Activated CD4-positive, alpha-beta T cell treated with anti-CD3 and anti-CD28 coated beads for 48 hours (primary cell): ENCODE results near the gene GDF15.
A peak's percentile ranks its signal among the peaks of the same experiment; 100 is the strongest.
"Not testable (repeated sequence)": the region's sequence is repeated elsewhere in the genome, so short reads cannot be mapped to it uniquely, and the experiment has no call there.

Experiments
- DNase-seq: peaks from one replicate; pipeline ENCODE4 v3.0.0-alpha.2; 2020

The GDF15 gene

GRCh38 chr19:18364277-18364825 is 21.6 kb upstream of the GDF15 start:
- not testable (repeated sequence) for DNase-seq

GRCh38 chr19:18364826-18365528 is 21.0 kb upstream of the GDF15 start:
- no peak for DNase-seq

DNA sequence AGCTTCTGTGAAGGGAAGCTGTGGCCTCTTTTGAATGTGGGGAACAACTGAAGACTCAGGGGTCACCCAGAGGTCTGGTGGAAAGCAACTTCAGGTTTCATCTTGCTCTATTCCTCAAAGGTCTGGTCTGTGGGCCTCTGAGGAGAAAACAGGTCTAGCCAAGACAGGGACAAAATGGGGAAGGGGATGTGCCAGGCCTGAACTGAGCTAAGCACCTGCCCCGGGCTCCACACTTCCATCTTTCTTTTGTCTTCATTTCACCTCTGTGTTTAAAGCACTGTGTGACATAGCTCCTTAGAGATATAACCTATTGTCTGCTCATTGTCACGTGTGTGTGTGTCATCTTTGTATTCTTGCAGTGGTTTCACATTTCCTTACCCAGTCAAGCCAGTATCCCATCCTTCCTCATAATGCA is 19.9 kb upstream of the GDF15 start:
- DNase-seq: no peak

GRCh38 chr19:18368504-18369222 is 17.3 kb upstream of the GDF15 start:
- no peak for DNase-seq

- DNase-seq: no peak
Observed at GRCh38 chr19:18373407-18373891, 12.5 kb upstream of the GDF15 start.

DNA sequence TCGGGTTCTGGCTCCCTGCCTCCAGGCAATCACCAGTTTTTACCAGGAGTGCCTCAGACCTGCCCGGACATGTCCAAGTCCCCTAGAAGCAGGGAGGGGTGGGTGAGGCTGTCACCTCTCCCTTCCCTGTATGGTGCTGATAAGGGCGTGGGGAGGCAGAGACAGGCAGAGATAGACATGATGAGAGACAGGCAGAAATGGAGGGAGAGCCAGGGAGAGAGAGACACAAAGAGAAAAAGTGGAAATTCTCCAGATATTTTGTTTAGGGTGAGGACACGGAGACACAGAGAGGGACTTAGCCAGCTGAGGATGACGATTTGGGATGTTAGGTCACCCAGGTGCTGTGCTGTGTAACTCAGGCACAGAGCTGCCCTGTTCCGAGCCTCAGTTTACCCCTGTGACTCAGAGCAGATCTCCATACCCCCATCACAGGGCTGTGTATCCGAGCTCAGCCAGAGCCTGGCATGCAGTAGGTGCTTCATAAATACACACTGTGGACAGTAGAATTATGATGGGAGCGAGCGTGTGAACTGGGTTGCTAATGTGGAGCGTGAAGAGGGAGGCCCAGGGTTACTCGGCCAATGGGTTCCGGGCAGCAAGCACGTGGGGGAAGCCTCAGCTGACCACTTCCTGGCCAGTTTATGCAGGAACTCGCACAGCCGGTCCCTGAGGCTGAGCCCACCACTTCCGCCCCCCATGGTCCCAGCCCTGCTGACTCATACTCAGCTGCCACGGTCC is 11.9 kb upstream of the GDF15 start:
- peak; percentile 58 for DNase-seq

DNA sequence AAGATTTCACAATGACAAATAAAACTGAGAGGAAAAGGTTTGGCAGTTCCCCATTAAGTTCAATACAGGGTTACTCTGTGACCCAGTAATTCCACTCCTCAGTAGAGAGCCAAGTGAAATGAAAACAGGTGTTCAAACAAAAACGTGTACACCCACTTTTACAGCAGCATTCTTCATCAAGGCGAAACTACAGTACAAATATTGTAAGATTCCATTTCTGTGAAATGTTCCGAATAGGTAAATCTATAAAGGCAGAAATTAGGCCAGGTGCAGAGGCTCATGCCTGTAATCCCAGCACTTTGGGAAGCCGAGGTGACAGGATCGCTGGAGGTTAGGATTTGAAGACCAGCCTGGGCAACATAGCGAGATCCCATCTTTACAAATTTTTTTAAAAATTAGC is 8.9 kb upstream of the GDF15 start:
- DNase-seq: no peak

GRCh38 chr19:18379803-18380747 is 5.9 kb upstream of the GDF15 start:
- DNase-seq: no peak

DNA sequence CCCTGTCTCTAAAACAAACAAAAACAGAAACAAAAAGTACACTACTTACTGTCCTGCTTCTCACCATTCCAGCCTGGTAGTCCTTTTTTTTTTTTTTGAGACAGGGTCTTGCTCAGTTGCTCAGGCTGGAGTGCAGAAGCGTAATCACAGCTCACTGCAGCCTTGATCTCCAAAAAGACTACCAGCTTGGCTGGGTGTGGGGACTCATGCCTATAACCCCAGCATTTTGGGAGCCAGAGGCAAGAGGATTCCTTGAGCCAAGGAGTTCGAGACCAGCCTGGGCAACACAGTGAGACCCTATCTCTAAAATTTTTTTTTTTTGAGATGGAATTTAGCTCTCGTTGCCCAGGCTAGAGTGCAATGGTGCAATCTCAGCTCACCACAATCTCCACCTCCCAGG is 5.1 kb upstream of the GDF15 start:
- DNase-seq: no peak

GRCh38 chr19:18383622-18384021 is 2.3 kb upstream of the GDF15 start:
- not testable (repeated sequence) for DNase-seq

DNA sequence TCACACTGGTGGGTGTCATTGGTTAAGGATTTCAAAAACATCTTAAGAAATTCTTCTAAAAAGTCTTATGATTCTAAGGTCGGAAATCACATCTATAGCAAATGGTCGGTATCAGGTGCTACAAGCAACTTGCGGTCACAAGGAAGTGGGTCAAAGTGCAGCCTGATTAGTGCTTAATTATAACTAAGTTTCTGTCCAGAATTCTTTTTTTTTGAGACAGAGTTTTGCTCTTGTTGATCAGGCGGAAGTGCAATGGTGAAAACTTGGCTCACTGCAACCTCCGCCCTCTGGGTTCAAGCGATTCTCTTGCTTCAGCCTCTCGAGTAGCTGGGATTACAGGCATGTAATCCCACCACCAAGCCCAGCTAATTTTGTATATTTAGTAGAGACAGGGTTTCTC is 1.2 kb upstream of the GDF15 start:
- no peak for DNase-seq

GRCh38 chr19:18385359-18385674 is 641 bp upstream of the GDF15 start:
- DNase-seq: no peak

DNA sequence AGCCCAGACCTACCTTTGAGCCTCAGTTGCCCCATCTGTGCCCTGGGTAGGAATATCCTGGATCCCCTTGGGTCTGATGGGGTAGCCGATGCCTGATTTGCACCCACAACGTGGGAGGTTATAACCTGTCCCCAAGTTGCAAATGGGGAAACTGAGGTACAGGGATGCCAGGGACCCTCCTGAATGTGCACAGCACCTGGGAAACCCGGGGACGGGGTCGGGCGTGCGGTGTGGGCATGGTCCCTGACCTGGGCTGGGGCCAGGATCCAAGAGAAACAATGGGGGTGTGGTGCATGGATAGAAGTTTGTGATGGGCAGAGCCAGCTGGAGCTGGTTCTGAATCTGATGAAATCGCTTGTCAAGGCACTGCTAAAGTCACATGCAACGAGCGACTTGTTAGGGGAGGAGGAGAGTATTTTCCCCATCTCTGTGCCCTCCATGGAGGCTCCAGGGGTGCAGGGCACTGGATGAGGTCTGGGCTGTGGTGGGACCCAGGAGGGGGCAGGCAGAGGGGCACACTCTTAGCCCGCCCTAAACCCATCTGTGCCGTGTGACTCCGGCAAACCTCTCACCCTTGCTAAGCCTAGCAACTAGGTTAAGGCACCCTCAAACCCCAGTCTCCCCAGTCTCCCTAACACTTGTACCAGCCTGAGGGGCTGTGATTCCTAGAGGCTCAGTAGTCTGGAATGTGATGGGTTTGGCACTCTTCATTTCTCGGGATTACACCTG is 749 bp downstream of the GDF15 start:
- no peak for DNase-seq

GRCh38 chr19:18388100-18388959 is 2.4 kb downstream of the GDF15 start:
- DNase-seq: peak; percentile 86

- no peak for DNase-seq
Observed at GRCh38 chr19:18388960-18389725, 3.2 kb downstream of the GDF15 start.

GRCh38 chr19:18389726-18390064 is 3.7 kb downstream of the GDF15 start:
- no peak for DNase-seq

DNA sequence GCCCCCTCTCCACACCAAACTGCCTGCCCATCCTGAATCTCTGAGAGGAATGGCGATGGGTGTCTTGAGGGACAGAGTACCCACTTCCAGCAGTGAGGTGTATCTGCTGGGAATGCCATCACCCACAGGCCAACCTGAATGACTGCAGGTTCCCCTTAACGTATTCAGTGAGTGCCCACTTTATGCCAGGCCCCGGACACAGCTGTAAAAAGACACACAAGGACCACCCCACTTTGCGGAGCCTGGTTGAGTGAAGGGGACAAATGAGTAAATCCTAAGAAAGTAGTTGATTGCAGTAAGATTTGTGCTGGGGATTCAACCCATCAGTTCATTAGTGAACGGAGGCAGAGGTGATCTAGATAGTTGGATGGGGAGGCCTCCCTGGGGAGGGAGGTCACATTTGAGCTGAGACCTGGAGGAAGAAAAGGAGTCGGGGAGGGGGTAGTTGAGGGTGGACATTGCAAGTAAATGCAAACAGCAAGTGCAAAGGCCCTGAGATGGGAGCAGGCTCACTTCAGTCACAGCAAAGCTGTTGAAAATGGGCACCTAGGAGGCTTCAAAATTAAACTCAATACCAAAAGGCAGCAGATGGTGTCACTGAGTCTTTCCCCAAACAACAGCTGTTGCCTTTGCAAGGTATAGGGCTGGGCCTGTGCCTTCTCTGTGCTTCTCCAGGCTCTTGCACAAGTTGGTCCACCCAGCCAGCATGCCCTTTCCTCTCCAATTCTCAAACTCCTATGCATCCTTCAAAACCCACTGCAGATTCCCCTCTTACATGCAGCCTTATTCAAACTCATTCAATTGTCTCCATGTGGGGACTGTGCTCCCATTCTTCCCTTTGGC is 4.3 kb downstream of the GDF15 start:
- DNase-seq: no peak

DNA sequence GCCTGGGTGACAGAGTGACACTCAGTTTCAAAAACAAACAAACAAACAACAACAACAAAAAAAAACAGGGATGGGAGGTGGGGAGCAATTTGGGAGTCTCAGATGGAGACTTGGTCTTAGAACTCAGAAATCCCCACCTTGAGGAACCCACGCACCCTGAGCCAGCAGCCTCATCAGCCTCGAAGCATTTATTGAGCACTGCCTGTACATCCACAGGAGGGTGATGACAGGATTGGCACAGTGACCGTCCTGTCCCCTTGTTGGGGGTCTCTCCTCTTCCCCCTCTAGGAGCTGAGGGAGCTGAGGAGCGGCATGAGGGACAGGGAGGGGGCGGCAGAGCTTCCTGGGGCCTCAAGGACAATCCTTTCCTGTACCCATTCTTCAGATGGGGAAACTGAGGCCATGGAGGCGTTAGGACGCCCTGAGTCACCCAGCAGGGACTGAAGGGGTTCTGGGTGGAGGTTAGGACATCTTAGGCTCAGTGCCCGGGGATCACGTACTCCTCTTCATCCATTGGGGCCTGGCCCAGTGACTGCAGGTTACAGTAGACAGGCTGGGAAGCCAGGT is 5.6 kb downstream of the GDF15 start:
- DNase-seq: no peak

DNA sequence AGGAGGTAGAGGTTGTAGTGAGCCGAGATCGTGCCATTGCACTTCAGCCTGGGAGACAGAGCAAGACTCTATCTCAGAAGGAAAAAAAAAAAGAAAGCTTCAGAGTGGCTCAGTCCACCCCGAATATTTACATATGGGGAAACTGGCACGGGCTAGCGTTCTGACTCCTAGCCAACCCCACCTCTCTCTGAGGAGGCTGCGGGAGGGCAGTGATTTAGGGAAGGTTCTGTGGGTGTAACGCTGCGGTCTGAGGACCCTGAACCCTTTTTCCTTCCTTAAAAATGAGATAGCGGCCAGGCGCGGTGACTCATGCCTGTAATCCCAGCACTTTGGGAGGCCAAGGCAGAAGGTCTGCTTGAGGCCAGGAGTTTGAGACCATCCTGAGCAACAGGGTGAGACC is 6.5 kb downstream of the GDF15 start:
- no peak for DNase-seq
